GM12878 (cell line): Measurements from ENCODE around the gene TSHZ3. TPM values are rescaled to one million over a fixed set of nuclear protein-coding genes. Genes with fewer than 3 reads are reported as not detected.

Source experiments
- ATAC-seq: fragments of 200-7000 bp; cut with Tn5 transposase; 3 replicates; pipeline ENCODE4 v1.9.1; 2020; ENCODE audit warnings: mild to moderate bottlenecking, moderate library complexity
- BruUV-seq: library from RNA; stranded (reverse); fragments of 400-500 nt; replicated peaks from 2 replicates; lab custom pipeline; 2021; lab: Mats Ljungman, UMichigan
- CTCF ChIA-PET: fragments of 300-600 bp; sonication (Branson Sonifier 250); formaldehyde crosslinking; extraction: SDS; loops from one replicate; lab custom pipeline; 2021; ENCODE audit warnings: inconsistent platforms; lab: Yijun Ruan, JAX
- POLR2A ChIA-PET: fragments of 350-600 bp; formaldehyde crosslinking; extraction: SDS; loops from one replicate; lab custom pipeline; 2021; ENCODE audit warnings: inconsistent platforms; lab: Charles Lee
- RAD21 ChIA-PET: fragments of 300-600 bp; sonication (Branson Sonifier 250); formaldehyde crosslinking; loops from one replicate; lab custom pipeline; 2023; ENCODE audit warnings: antibody characterized with exemption; ENCODE audit not compliant: unreplicated experiment; lab: Charles Lee
- SMC1A ChIA-PET: fragments of 300-600 bp; sonication (Branson Sonifier 250); formaldehyde crosslinking; loops from one replicate; lab custom pipeline; 2023; ENCODE audit not compliant: unreplicated experiment, uncharacterized antibody; lab: Charles Lee
- DNase-seq: peaks from one replicate; pipeline ENCODE4 v3.0.0-alpha.2; 2011; ENCODE audit warnings: low read depth, low spot score
- FAIRE-seq: peaks from 3 replicates; lab custom pipeline; 2011; peaks lifted over from hg19 to GRCh38; lab: Jason Lieb, UNC
- H2AFZ ChIP-seq: 2 replicates; pipeline ENCODE4 v1.6.0; 2011; ENCODE audit warnings: low read depth, low read length, control low read depth; ENCODE audit not compliant: control insufficient read depth
- H3K27ac ChIP-seq: 2 replicates; pipeline ENCODE4 v1.5.1; 2011; ENCODE audit warnings: control low read depth; ENCODE audit not compliant: control insufficient read depth, insufficient read depth
- H3K27me3 ChIP-seq, 2 experiments: replicated peaks in 1 of 2; 2 replicates each; pipeline versions ENCODE4 v1.6.0 to v1.6.1; 2011; ENCODE audit warnings: low read length in 1 of 2; ENCODE audit not compliant: control insufficient read depth in 2 of 2, insufficient read depth in 2 of 2
- H3K36me3 ChIP-seq, 2 experiments: 2 replicates each; pipeline ENCODE4 v1.5.1; 2011; ENCODE audit warnings: low read length in 1 of 2; ENCODE audit not compliant: control insufficient read depth in 2 of 2, insufficient read depth in 2 of 2
- H3K4me1 ChIP-seq: 2 replicates; pipeline ENCODE4 v1.6.1; 2011; ENCODE audit warnings: mild to moderate bottlenecking, low read length, moderate library complexity, mixed read lengths; ENCODE audit not compliant: control insufficient read depth, insufficient read depth
- H3K4me2 ChIP-seq: 2 replicates; pipeline ENCODE4 v1.6.0; 2011; ENCODE audit warnings: control low read depth; ENCODE audit not compliant: control insufficient read depth, insufficient read depth
- H3K4me3 ChIP-seq: fragments of 200-600 bp; sonication (generic); 2 replicates; pipeline ENCODE4 v1.5.1; 2016
- H3K79me2 ChIP-seq: 2 replicates; pipeline ENCODE4 v1.6.0; 2011; ENCODE audit warnings: low read length; ENCODE audit not compliant: control insufficient read depth, insufficient read depth
- H3K9ac ChIP-seq: 2 replicates; pipeline ENCODE4 v1.8.0; 2011; ENCODE audit warnings: low read length, control low read depth, mixed read lengths; ENCODE audit not compliant: control insufficient read depth, insufficient read depth
- H3K9me3 ChIP-seq: replicated peaks from 3 replicates; pipeline ENCODE4 v1.5.1; 2011; ENCODE audit warnings: mild to moderate bottlenecking, low read length; ENCODE audit not compliant: control insufficient read depth, insufficient read depth
- H4K20me1 ChIP-seq: 2 replicates; pipeline ENCODE4 v1.6.0; 2011; ENCODE audit not compliant: control insufficient read depth, insufficient read depth
- ATF2 ChIP-seq: IDR thresholded peaks from 2 replicates; pipeline ENCODE4 v1.6.1; 2012; ENCODE audit warnings: low read length, inconsistent platforms
- GABPA ChIP-seq: IDR thresholded peaks from 2 replicates; pipeline ENCODE4 v1.6.1; 2014; ENCODE audit warnings: antibody characterized with exemption, low read depth, mild to moderate bottlenecking, inconsistent platforms
- WGBS: methylation state at CpG from one replicate; pipeline ENCODE4 v1.1.6; 2016; ENCODE audit warnings: low lambda C conversion rate; ENCODE audit not compliant: insufficient replicate concordance, insufficient coverage; ENCODE audit errors: missing lambda C conversion rate; 5-methylcytosine and 5-hydroxymethylcytosine counted together
- in situ Hi-C: fragments of 300-500 bp; cut with MboI; formaldehyde crosslinking; loops from 9 replicates; pipeline ENCODE4 v1.14.3; 2018; ENCODE audit warnings: mixed read lengths
- intact Hi-C: fragments of 100-400 bp; cut with micrococcal nuclease; formaldehyde crosslinking; loops from one replicate; pipeline ENCODE4 v1.14.2; 2022; ENCODE audit not compliant: unreplicated experiment
- polyA plus RNA-seq, 11 experiments: library from polyadenylated mRNA; depleted of rRNA in 4 of 11; unstranded in 6 of 11; stranded (reverse) in 5 of 11; fragments of >200 nt; fragmentation: Nextera tagmentation in 4 of 11; fragmentation: Illumina TruSeq in 1 of 11; extraction: Ambion mirVana in 4 of 11; extraction: Trizol in 1 of 11; gene quantifications; 1 replicate in 1 of 11; 2 replicates in 10 of 11; pipeline versions ENCODE4 v1.2.1 to v1.2.3, GENCODE V29; 2011 to 2016; ENCODE audit warnings: inconsistent platforms in 2 of 11, missing spikeins in 2 of 11, low read depth in 1 of 11
- total RNA-seq, 4 experiments: library from RNA; depleted of rRNA in 3 of 4; stranded (reverse); fragments of >200 nt in 3 of 4; fragmentation: Illumina TruSeq in 1 of 4; extraction: Trizol in 1 of 4; gene quantifications; 2 replicates each; pipeline versions ENCODE4 v1.2.1 to v1.2.3, GENCODE V29; 2013 to 2021
- TF ChIP-seq, protein P1 (sequence below): fragments of 450-650 bp; IDR thresholded peaks from 2 replicates; pipeline ENCODE4 v1.6.1; 2017; ENCODE audit warnings: mild to moderate bottlenecking, moderate library complexity

The TSHZ3 gene
- total and polyA plus RNA-seq, 10 of the 15 experiments (the other 5 are each of a cell fraction or from before 2014, with no cell fraction given): 0.23 TPM; not detected in 9

DNA sequence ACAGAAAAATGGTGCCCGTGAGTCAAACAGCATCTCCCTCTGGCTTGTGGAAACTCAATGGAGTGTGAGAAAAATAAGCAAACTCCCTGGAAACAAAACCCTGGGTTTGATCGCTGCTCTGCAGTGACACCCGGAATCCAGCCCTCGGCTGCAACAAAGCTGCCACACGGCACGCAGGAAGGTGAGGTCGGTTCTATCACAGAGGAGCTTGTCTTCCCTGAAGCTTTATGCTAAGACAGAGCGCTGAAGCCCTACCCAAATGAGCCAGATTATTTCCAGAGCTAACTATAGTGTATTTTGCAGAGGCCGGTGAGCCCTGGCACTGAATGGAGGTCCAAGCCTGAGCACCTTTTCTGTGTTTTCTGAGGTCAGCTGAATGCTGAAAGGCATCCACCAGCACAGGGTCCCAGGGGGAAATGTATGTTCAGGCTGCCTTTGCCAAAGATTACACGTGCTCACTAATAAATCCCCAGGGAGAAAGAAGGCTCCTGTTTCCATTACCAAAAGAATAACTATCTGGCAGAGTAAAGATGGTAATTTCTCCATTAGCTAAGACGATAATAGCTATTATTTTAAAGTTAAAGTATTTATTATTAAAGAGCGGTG lies 77.8 kb downstream of the TSHZ3 start:
- POLR2A ChIA-PET: no interaction called here

More for the DNA sequence above, 77.8 kb downstream of the TSHZ3 start:
- Histone ChIP-seq H3K79me2 (no peaks in the 10 kb centered on the region), H3K9ac (no peak overlapping the region), H3K9me3 (no peaks in the 10 kb centered on the region; the same call in 2 of the 3 replicates), H3K27ac (no peak overlapping the region), H3K4me3 (no peak overlapping the region), H3K27me3 (no peaks in the 10 kb centered on the region), H2AFZ (no peak overlapping the region), H3K36me3 (no peaks in the 10 kb centered on the region), H3K4me2 (no peak overlapping the region), H4K20me1 (no peaks in the 10 kb centered on the region), H3K4me1 (no peaks in the 10 kb centered on the region)
- intact Hi-C loops (no loop called here), in situ Hi-C loops (no loop called here)
- ATAC-seq: no peak
- DNase-seq: no peak
- ChIA-PET SMC1A (no interaction called here), CTCF (interaction anchor here (0.9 kb wide), 1 partner anchor 12 kb away, joined by 3 read pairs; no protein-coding TSS in a partner anchor), RAD21 (no interaction called here)
- no peak for FAIRE-seq
- TF ChIP-seq, protein P1, sequence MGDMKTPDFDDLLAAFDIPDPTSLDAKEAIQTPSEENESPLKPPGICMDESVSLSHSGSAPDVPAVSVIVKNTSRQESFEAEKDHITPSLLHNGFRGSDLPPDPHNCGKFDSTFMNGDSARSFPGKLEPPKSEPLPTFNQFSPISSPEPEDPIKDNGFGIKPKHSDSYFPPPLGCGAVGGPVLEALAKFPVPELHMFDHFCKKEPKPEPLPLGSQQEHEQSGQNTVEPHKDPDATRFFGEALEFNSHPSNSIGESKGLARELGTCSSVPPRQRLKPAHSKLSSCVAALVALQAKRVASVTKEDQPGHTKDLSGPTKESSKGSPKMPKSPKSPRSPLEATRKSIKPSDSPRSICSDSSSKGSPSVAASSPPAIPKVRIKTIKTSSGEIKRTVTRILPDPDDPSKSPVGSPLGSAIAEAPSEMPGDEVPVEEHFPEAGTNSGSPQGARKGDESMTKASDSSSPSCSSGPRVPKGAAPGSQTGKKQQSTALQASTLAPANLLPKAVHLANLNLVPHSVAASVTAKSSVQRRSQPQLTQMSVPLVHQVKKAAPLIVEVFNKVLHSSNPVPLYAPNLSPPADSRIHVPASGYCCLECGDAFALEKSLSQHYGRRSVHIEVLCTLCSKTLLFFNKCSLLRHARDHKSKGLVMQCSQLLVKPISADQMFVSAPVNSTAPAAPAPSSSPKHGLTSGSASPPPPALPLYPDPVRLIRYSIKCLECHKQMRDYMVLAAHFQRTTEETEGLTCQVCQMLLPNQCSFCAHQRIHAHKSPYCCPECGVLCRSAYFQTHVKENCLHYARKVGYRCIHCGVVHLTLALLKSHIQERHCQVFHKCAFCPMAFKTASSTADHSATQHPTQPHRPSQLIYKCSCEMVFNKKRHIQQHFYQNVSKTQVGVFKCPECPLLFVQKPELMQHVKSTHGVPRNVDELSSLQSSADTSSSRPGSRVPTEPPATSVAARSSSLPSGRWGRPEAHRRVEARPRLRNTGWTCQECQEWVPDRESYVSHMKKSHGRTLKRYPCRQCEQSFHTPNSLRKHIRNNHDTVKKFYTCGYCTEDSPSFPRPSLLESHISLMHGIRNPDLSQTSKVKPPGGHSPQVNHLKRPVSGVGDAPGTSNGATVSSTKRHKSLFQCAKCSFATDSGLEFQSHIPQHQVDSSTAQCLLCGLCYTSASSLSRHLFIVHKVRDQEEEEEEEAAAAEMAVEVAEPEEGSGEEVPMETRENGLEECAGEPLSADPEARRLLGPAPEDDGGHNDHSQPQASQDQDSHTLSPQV: no peak
- TF ChIP-seq ATF2: no peak
- TF ChIP-seq GABPA: no peak
- no TSS peak for BruUV-seq
- 41% methylated on average over 12 of the region's 12 CpGs for WGBS
